MCF 10A (cell line): ENCODE results near the gene BPIFB6. TPM values are rescaled to one million over a fixed set of nuclear protein-coding genes. Genes with fewer than 3 reads are reported as not detected.

Source experiments
- BruUV-seq: library from RNA; stranded (reverse); fragments of 400-500 nt; replicated peaks from 2 replicates; lab custom pipeline; 2021; lab: Mats Ljungman, UMichigan
- CTCF ChIA-PET: fragments of 300-600 bp; sonication (Branson Sonifier 250); formaldehyde crosslinking; extraction: SDS; loops from one replicate; lab custom pipeline; 2021; ENCODE audit warnings: antibody characterized with exemption, inconsistent platforms; lab: Yijun Ruan, JAX
- POLR2A ChIA-PET: fragments of 300-600, 350-650 bp; sonication (Branson Sonifier 250); formaldehyde crosslinking; extraction: SDS; loops from one replicate; lab custom pipeline; 2020; ENCODE audit warnings: antibody characterized with exemption, inconsistent platforms; lab: Yijun Ruan, JAX
- DNase-seq: peaks from one replicate; pipeline ENCODE4 v3.0.0-alpha.2; 2018; ENCODE audit not compliant: unreplicated experiment
- H3K27ac Mint-ChIP-seq: one replicate; pipeline ENCODE4 v1.8.0; 2022; ENCODE audit warnings: mild to moderate bottlenecking, low read depth, mixed read lengths; ENCODE audit not compliant: unreplicated experiment
- H3K27me3 Mint-ChIP-seq: one replicate; pipeline ENCODE4 v1.8.0; 2022; ENCODE audit warnings: mixed read lengths; ENCODE audit not compliant: insufficient read depth, unreplicated experiment
- H3K36me3 Mint-ChIP-seq: one replicate; pipeline ENCODE4 v1.8.0; 2022; ENCODE audit warnings: mild to moderate bottlenecking, moderate library complexity, mixed read lengths; ENCODE audit not compliant: insufficient read depth, unreplicated experiment
- H3K4me1 Mint-ChIP-seq: one replicate; pipeline ENCODE4 v1.8.0; 2022; ENCODE audit warnings: mixed read lengths; ENCODE audit not compliant: insufficient read depth, unreplicated experiment
- H3K4me3 Mint-ChIP-seq: one replicate; pipeline ENCODE4 v1.8.0; 2022; ENCODE audit warnings: mild to moderate bottlenecking, moderate library complexity, mixed read lengths; ENCODE audit not compliant: unreplicated experiment
- H3K9me3 Mint-ChIP-seq: one replicate; pipeline ENCODE4 v1.8.0; 2022; ENCODE audit warnings: mixed read lengths; ENCODE audit not compliant: unreplicated experiment
- CTCF ChIP-seq: fragments of 200-600 bp; IDR thresholded peaks from one replicate; pipeline ENCODE4 v1.8.0; 2022; ENCODE audit warnings: antibody characterized with exemption, mild to moderate bottlenecking; ENCODE audit not compliant: unreplicated experiment
- intact Hi-C: fragments of 100-400 bp; cut with micrococcal nuclease; formaldehyde crosslinking; loops from 2 replicates; pipeline ENCODE4 v1.14.1; 2022
- total RNA-seq: library from RNA; stranded (reverse); gene quantifications from 2 replicates; pipeline ENCODE4 v1.2.3, GENCODE V29; 2022

BPIFB6 gene
- total RNA-seq, 1 experiment from 2014 or later, result not detected

DNA sequence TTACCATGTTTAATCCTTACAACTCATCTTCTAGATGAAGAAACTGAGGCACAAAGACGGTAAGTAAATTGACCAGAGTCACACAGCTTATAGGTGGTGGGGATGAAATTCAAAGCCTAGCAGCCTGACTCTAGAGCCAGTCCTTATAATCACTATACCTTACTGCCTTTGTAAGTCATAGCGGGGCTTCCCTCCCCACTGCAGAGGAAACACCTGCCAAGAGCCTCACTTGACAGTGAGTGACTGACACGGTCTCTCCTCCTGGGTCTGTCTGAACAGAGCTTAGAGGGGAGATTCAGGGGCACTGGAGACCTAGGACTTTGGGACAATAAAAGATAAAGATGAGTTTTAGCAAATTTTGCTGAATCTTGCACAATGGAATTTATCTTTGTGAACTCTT lies 40.1 kb upstream of the BPIFB6 start:
- H3K27ac Mint-ChIP-seq, result no peak overlapping the region
- BruUV-seq, result no TSS peak
- no peaks in the 10 kb centered on the region for H3K4me1 Mint-ChIP-seq
- no peaks in the 10 kb centered on the region for H3K36me3 Mint-ChIP-seq
- ChIA-PET CTCF (interaction anchor here (1.7 kb wide), 1 partner anchor 45 kb away, joined by 3 read pairs; no protein-coding TSS in a partner anchor), POLR2A (no interaction called here)
- no peak for TF ChIP-seq CTCF
- no peak for DNase-seq
- H3K27me3 Mint-ChIP-seq, result peaks cover 47% of the 10 kb centered on the region
- intact Hi-C loops, result no loop called here
- no peak overlapping the region for H3K4me3 Mint-ChIP-seq
- peaks cover 12% of the 10 kb centered on the region for H3K9me3 Mint-ChIP-seq

DNA sequence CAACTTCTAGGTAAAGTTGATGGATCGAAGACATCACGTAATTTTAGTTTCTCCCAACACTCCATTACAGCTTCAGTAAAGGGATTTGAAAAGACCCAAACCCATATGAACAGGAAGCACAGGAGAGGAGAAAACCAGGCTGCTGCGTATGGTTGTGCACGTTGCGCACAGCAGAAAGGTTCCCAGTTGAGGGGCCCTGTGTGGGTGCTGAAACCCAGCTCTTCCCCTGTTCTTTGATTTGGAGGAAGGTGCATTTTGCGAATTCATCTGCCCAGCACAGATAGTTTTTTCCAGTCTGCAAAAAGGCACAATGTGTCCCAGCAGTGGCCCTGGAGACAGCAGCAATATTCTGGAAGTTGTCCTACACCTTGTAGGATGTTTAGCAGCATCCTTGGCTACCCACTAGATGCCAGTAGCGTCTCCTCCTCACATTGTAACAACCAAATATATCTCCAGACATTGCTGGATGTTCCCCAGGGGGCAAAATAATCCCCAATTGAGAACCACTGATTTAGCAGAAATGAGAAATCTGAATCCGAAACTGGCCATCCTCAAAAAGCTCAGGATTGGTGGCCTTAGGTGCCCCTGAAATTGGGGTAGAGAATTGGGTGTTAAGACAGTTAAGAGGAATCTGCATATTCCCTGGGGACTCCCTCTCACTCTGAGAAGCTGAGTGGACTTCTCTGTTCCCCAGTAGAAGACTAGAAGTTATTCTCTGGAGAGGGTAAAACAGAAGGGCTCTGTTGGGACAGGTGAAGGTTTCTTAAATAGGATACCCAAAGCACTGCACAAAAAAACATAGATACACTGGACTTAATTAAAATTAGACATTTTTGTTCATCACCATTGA lies 39.4 kb upstream of the BPIFB6 start:
- intact Hi-C loops, result no loop called here
- H3K27me3 Mint-ChIP-seq, result peaks cover 51% of the 10 kb centered on the region
- H3K27ac Mint-ChIP-seq, result no peak overlapping the region
- H3K4me3 Mint-ChIP-seq, result no peak overlapping the region
- H3K9me3 Mint-ChIP-seq, result peaks cover 18% of the 10 kb centered on the region
- ChIA-PET CTCF (interaction anchor here (0.7 to 1.7 kb wide), 2 partner anchors 18 to 46 kb away, joined by 3 read pairs; no protein-coding TSS in a partner anchor), POLR2A (interaction anchor here (0.6 kb wide), 1 partner anchor 103 kb away, joined by 3 read pairs; no protein-coding TSS in a partner anchor)
- no peak for TF ChIP-seq CTCF
- H3K4me1 Mint-ChIP-seq, result no peaks in the 10 kb centered on the region
- no peaks in the 10 kb centered on the region for H3K36me3 Mint-ChIP-seq
- no TSS peak for BruUV-seq
- DNase-seq, result no peak

DNA sequence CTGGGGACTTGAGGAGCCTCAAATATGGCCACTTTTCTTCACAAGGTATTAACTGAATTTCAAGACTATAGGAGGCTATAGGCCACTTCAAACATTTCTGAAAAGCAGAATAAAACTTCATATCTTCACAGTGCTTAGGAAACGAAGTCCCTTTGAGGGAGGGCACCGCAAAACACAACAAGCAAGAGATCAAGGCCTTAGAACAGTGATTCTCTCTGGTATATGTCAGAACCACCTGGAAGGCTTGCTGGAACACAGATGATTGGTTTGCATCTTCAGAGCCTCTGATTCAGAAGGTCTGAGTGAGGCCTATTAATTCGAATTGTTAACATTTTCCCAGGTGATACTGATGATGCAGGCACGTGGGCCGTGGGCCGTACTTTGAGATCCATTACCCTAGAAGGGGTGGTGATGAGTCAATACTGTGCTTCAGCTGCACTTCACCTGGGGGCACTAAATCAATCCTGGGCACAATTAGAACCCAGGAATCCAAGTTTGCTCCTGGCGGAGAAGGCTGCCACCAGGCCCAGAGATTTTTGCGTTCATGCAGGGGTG lies 37.9 kb upstream of the BPIFB6 start:
- Mint-ChIP-seq H3K27me3 (peaks cover 61% of the 10 kb centered on the region), H3K4me3 (no peak overlapping the region), H3K27ac (no peak overlapping the region), H3K4me1 (no peaks in the 10 kb centered on the region), H3K36me3 (no peaks in the 10 kb centered on the region), H3K9me3 (peaks cover 18% of the 10 kb centered on the region)
- no peak for TF ChIP-seq CTCF
- CTCF ChIA-PET, result interaction anchor here (1.0 kb wide), 1 partner anchor 15 kb away, joined by 4 read pairs; no protein-coding TSS in a partner anchor
- intact Hi-C loops, result no loop called here
- no TSS peak for BruUV-seq
- POLR2A ChIA-PET, result interaction anchor here (0.6 kb wide), 1 partner anchor 1754 kb away, joined by 3 read pairs; no protein-coding TSS in a partner anchor
- DNase-seq, result no peak

DNA sequence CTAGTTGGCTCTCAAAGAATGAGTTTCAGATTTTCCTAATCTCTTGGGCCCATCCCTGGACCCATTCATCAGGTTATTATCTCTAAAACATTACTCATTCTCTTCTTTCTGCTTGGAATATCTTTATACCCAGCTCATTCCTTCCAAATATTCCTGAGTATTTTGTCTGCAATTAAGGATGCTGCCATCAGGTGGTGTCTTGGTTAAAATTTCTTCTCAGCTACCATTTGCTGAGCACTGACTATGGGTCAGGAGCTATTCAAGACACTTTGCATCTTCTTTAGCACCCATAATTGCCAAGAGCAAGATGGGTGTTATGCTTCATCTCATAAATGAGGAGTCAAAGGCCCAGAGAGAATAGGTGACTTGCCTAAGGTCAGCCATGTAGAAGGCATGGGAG lies 35.6 kb upstream of the BPIFB6 start:
- intact Hi-C loops, result no loop called here
- CTCF ChIA-PET, result interaction anchor here (0.9 kb wide), 1 partner anchor 304 kb away, joined by 4 read pairs; no protein-coding TSS in a partner anchor
- H3K4me3 Mint-ChIP-seq, result no peak overlapping the region

More for the DNA sequence above, 35.6 kb upstream of the BPIFB6 start:
- DNase-seq, result no peak
- POLR2A ChIA-PET, result no interaction called here
- peaks cover 70% of the 10 kb centered on the region for H3K27me3 Mint-ChIP-seq
- H3K36me3 Mint-ChIP-seq, result no peaks in the 10 kb centered on the region
- no peaks in the 10 kb centered on the region for H3K4me1 Mint-ChIP-seq
- BruUV-seq, result no TSS peak
- no peak for TF ChIP-seq CTCF
- no peak overlapping the region for H3K27ac Mint-ChIP-seq
- H3K9me3 Mint-ChIP-seq, result peaks cover 18% of the 10 kb centered on the region
